Activated naive CD8-positive, alpha-beta T cell treated with anti-CD3 and anti-CD28 coated beads, Interleukin-2, amount 10 ng/mL, durations not matched to agents 7 days and 5 days (primary cell): ENCODE measurements around the gene ARHGEF28. TPM values are rescaled to one million over a fixed set of nuclear protein-coding genes. Genes with fewer than 3 reads are reported as not detected.

Experiments
- ATAC-seq: fragments of 150-1000 bp; cut with Tn5 transposase; one replicate; pipeline ENCODE4 v1.10.0; 2021; ENCODE audit warnings: low read depth, moderate library complexity
- POLR2A ChIA-PET: fragments of 350-600 bp; sonication (Branson Sonifier 250); formaldehyde crosslinking; loops from one replicate; lab custom pipeline; 2021; ENCODE audit warnings: antibody characterized with exemption; lab: Charles Lee
- DNase-seq: peaks from one replicate; pipeline ENCODE4 v3.0.0; 2021
- H3K27ac Mint-ChIP-seq: one replicate; pipeline ENCODE4 v1.8.0; 2022; ENCODE audit warnings: mild to moderate bottlenecking, mixed read lengths
- H3K27me3 Mint-ChIP-seq: one replicate; pipeline ENCODE4 v1.8.0; 2022; ENCODE audit warnings: mild to moderate bottlenecking, moderate library complexity, mixed read lengths
- H3K36me3 Mint-ChIP-seq: one replicate; pipeline ENCODE4 v1.8.0; 2021; ENCODE audit warnings: mild to moderate bottlenecking, mixed read lengths
- H3K4me1 Mint-ChIP-seq: one replicate; pipeline ENCODE4 v1.8.0; 2021; ENCODE audit warnings: mixed read lengths
- H3K4me3 Mint-ChIP-seq: one replicate; pipeline ENCODE4 v1.8.0; 2022; ENCODE audit warnings: mild to moderate bottlenecking, moderate library complexity, mixed read lengths
- H3K9me3 Mint-ChIP-seq: one replicate; pipeline ENCODE4 v1.8.0; 2021; ENCODE audit warnings: mixed read lengths
- total RNA-seq, 2 experiments: library from RNA; stranded (reverse); gene quantifications; one replicate each; pipeline ENCODE4 v1.2.3, GENCODE V29; 2021

Gene ARHGEF28
- total RNA-seq, 2 experiments from 2014 or later, result 0.14 TPM; not detected in 1

DNA sequence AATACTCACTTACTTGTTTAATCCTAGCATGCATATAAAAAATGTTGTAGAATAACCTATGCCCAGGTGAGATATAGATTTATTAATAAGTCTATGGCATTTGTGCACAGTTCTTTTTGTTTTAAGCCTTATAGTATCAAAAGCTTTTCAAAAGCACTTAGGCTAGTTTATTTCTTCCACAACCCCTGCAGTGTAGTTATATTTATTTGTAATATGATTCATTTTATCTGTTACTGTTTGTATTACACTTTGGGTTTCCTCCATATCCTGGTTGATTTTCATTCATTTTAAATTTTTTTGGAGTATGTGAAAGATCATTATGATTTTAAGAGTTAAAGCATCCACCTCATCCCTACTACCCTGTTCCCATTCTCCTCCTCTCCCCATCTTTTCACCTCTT is 18.8 kb upstream of the ARHGEF28 start:
- Mint-ChIP-seq H3K4me3 (no peak overlapping the region), H3K4me1 (no peaks in the 10 kb centered on the region), H3K36me3 (no peaks in the 10 kb centered on the region), H3K27ac (no peak overlapping the region), H3K27me3 (peaks cover 21% of the 10 kb centered on the region), H3K9me3 (peaks cover 2% of the 10 kb centered on the region)
- no peak for ATAC-seq
- POLR2A ChIA-PET, result no interaction called here
- DNase-seq, result no peak

GRCh38 chr5:73612799-73613198 is 13.2 kb upstream of the ARHGEF28 start:
- ATAC-seq (no peak), DNase-seq (no peak)
- Mint-ChIP-seq H3K27me3 (peaks cover 20% of the 10 kb centered on the region), H3K9me3 (no peaks in the 10 kb centered on the region), H3K4me3 (no peak overlapping the region), H3K27ac (no peak overlapping the region), H3K36me3 (no peaks in the 10 kb centered on the region), H3K4me1 (no peaks in the 10 kb centered on the region)
- POLR2A ChIA-PET, result no interaction called here

DNA sequence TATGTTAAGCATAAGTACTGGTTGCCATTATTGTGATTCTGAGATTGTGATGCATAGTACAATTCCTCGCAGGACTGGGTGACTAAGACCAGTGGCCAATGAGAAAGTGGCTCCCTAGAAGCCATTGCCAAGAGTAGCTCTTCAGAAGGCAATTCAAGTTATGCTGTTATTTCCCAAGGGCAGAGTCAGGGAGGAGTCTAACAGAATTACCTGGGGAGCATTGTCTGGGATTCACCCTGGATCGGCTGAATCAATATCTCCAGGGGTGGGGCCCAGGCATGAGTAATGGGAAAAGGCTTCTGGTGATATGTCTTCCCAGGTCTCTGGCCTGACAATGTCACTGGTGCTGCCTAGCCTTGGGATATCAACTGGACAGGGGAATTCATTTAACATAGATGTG is 10.9 kb upstream of the ARHGEF28 start:
- Mint-ChIP-seq H3K27me3 (peaks cover 21% of the 10 kb centered on the region), H3K9me3 (no peaks in the 10 kb centered on the region), H3K27ac (no peak overlapping the region), H3K4me1 (no peaks in the 10 kb centered on the region), H3K4me3 (no peak overlapping the region), H3K36me3 (no peaks in the 10 kb centered on the region)
- ATAC-seq, result no peak
- POLR2A ChIA-PET, result no interaction called here
- DNase-seq, result no peak

DNA sequence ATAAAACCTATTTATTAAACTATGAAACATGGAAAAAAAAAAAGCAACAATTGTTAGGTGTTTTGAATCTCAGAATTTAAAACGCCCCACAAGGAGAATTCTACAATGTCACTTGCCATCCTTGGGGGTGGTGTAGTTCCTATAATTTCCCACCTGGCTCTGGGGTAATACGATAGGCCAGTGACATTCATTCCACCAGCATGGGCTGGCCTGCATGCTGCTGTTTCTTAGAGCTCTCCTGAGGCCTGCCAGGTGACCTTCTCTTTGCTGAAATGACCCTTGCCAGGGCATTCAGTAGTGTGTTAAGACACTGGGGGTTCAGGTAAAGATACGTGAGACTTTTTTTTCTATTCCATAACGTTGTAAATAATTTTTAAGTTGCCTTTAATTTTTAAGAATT is 10.0 kb upstream of the ARHGEF28 start:
- H3K36me3 Mint-ChIP-seq, result no peaks in the 10 kb centered on the region

GRCh38 chr5:73617510-73618279 is 8.3 kb upstream of the ARHGEF28 start:
- H3K9me3 Mint-ChIP-seq, result no peaks in the 10 kb centered on the region
- H3K36me3 Mint-ChIP-seq, result no peaks in the 10 kb centered on the region
- H3K27me3 Mint-ChIP-seq, result peaks cover 35% of the 10 kb centered on the region
- POLR2A ChIA-PET, result no interaction called here
- DNase-seq (no peak), ATAC-seq (no peak)
- H3K4me3 Mint-ChIP-seq, result no peak overlapping the region
- H3K4me1 Mint-ChIP-seq, result no peaks in the 10 kb centered on the region
- no peak overlapping the region for H3K27ac Mint-ChIP-seq

More for the DNA sequence above, 10.0 kb upstream of the ARHGEF28 start:
- no peaks in the 10 kb centered on the region for H3K9me3 Mint-ChIP-seq
- H3K27ac Mint-ChIP-seq, result no peak overlapping the region
- H3K4me1 Mint-ChIP-seq, result no peaks in the 10 kb centered on the region
- POLR2A ChIA-PET, result no interaction called here
- H3K4me3 Mint-ChIP-seq, result no peak overlapping the region
- H3K27me3 Mint-ChIP-seq, result peaks cover 28% of the 10 kb centered on the region
- no peak for DNase-seq
- ATAC-seq, result no peak

GRCh38 chr5:73619606-73620333 is 6.2 kb upstream of the ARHGEF28 start:
- H3K36me3 Mint-ChIP-seq, result no peaks in the 10 kb centered on the region
- ATAC-seq (no peak), DNase-seq (no peak)
- no peak overlapping the region for H3K27ac Mint-ChIP-seq
- no peaks in the 10 kb centered on the region for H3K9me3 Mint-ChIP-seq
- no peaks in the 10 kb centered on the region for H3K4me1 Mint-ChIP-seq
- H3K4me3 Mint-ChIP-seq, result no peak overlapping the region
- POLR2A ChIA-PET, result no interaction called here
- H3K27me3 Mint-ChIP-seq, result peaks cover 44% of the 10 kb centered on the region

DNA sequence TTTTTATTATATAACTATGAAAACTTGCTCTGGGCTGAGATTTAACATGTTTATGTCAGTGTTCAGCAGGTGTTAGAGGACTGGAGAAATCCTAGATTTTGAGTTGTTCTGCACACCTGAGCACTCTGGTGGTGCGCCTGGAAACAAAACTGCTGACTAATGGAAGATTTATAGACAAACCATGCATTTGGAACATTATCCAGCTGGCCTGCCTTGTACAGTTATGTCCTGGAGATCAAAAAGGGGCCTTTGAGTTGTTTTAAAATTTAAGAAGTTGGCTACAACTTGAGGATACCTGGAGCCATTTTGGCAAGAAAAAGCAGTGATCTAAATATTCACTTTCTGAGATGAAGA is 5.7 kb upstream of the ARHGEF28 start:
- Mint-ChIP-seq H3K36me3 (no peaks in the 10 kb centered on the region), H3K27me3 (peaks cover 48% of the 10 kb centered on the region), H3K27ac (no peak overlapping the region), H3K4me3 (no peak overlapping the region), H3K9me3 (no peaks in the 10 kb centered on the region), H3K4me1 (peaks cover 1% of the 10 kb centered on the region)
- DNase-seq (no peak), ATAC-seq (no peak)
- POLR2A ChIA-PET, result no interaction called here

- POLR2A ChIA-PET, result no interaction called here
- Mint-ChIP-seq H3K4me3 (no peak overlapping the region), H3K4me1 (peaks cover 2% of the 10 kb centered on the region), H3K36me3 (no peaks in the 10 kb centered on the region), H3K27me3 (peaks cover 65% of the 10 kb centered on the region), H3K9me3 (no peaks in the 10 kb centered on the region), H3K27ac (no peak overlapping the region)
- ATAC-seq (no peak), DNase-seq (no peak)
These were observed 2.9 kb upstream of the ARHGEF28 start for GRCh38 chr5:73623060-73623459.

- Mint-ChIP-seq H3K4me3 (no peak overlapping the region), H3K9me3 (no peaks in the 10 kb centered on the region), H3K27me3 (peaks cover 73% of the 10 kb centered on the region), H3K36me3 (no peaks in the 10 kb centered on the region), H3K27ac (no peak overlapping the region), H3K4me1 (peaks cover 2% of the 10 kb centered on the region)
- no peak for ATAC-seq
- no peak for DNase-seq
- POLR2A ChIA-PET, result no interaction called here
These were observed 2.0 kb upstream of the ARHGEF28 start for GRCh38 chr5:73623901-73624404.

DNA sequence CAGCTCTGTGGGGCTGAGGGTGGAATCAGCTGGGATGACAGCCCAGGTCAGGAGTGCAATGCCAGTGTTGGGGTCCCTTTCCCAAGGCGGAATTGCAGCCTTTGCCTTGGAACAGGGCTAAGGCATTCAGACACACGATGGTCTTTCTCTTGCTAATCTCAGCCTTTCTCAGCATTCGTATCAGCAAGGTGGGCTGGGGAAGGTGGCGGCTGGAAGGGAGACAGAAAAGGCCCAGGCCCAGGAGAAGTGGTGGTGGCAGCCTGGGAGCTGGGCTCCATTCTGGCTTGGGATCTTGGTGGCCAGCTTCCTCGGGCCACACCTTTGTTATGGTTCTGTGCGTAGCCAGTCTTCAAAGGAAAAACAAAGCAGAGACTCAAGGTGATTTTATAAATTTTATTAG is 1.1 kb upstream of the ARHGEF28 start:
- DNase-seq (no peak), ATAC-seq (no peak)
- Mint-ChIP-seq H3K9me3 (no peaks in the 10 kb centered on the region), H3K36me3 (no peaks in the 10 kb centered on the region), H3K4me1 (peaks cover 2% of the 10 kb centered on the region), H3K27me3 (peaks cover 79% of the 10 kb centered on the region), H3K27ac (no peak overlapping the region), H3K4me3 (no peak overlapping the region)
- POLR2A ChIA-PET, result no interaction called here

DNA sequence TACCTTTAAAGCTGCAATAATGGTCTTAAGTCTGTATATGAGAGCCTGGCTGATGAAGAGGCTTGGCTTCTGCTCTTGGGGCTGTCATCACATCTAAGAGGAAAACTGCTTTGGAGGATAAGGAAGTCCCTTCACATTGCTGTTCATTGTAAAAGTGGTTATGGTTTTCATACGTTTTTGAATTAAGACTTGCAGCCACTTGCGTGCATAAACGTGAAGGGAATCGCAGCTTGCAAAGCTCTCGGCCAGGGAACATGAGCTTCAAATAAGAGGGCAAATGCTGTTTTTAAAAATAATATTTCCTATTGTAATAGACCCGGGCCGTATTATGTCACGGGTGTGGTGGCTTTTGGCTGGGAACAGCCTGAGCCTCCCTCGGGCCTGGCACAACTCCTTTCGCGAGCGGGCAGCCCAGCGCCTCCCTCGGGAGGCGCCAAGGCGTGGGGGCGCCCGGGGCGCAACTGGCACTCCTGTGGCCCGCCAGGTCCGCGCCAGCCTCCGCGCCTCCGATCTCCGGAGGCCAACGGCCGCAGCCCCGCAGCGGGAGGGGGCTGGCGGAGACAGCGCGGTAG is 538 bp upstream of the ARHGEF28 start:
- peaks cover 2% of the 10 kb centered on the region for H3K4me1 Mint-ChIP-seq
- DNase-seq (no peak), ATAC-seq (no peak)
- H3K36me3 Mint-ChIP-seq, result no peaks in the 10 kb centered on the region
- POLR2A ChIA-PET, result no interaction called here
- H3K9me3 Mint-ChIP-seq, result no peaks in the 10 kb centered on the region
- peaks cover 77% of the 10 kb centered on the region for H3K27me3 Mint-ChIP-seq
- peak overlapping the region; percentile 43 for H3K4me3 Mint-ChIP-seq
- H3K27ac Mint-ChIP-seq, result no peak overlapping the region

DNA sequence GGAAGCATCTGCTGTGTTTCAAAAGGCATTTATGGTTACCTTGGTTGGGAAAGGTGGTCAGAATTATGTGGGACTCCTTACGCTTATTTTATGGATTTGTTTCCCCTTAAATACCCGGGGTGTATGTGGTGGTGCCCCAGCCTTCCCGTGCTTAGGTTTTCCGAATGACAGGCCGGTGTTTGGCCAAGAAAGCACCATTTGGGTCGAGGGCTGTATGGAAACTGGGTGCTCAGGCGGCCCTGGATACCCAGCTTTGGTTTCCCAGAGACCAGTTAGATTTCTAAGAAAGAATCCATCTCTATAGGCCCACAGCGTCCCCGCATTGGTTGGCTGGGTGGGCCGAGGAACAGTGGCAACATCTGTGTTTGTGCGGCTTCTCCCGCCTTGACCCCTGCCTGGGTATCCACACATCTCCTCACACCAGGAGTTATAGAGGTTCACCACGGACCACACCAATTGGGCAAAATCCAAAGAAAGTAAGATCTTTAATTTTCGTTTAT is 868 bp downstream of the ARHGEF28 start:
- Mint-ChIP-seq H3K4me3 (no peak overlapping the region), H3K27me3 (peaks cover 73% of the 10 kb centered on the region), H3K27ac (no peak overlapping the region), H3K4me1 (peaks cover 2% of the 10 kb centered on the region), H3K36me3 (no peaks in the 10 kb centered on the region), H3K9me3 (no peaks in the 10 kb centered on the region)
- no peak for ATAC-seq
- DNase-seq, result no peak
- POLR2A ChIA-PET, result no interaction called here

DNA sequence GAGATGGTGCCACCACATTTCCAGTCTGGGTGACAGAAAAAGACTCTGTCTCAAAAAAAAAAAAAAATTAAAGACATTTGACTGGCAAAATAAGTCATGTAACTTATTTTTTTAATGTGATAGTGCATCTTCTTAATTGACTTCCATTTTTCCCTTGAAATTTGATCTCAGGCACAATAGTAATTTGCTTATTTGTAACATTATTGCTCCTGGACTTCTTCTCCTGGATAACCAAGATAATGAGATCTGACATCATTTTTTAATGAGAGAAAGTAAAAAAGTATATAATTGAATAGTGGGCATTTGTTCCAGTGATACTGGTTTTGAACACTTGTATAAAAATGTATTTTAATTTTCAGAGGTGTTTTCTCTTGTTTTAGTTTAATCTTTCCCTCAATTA is 3.5 kb downstream of the ARHGEF28 start:
- ATAC-seq (no peak), DNase-seq (no peak)
- Mint-ChIP-seq H3K9me3 (no peaks in the 10 kb centered on the region), H3K27me3 (peaks cover 63% of the 10 kb centered on the region), H3K27ac (no peak overlapping the region), H3K4me3 (no peak overlapping the region), H3K4me1 (peaks cover 2% of the 10 kb centered on the region), H3K36me3 (no peaks in the 10 kb centered on the region)
- POLR2A ChIA-PET, result no interaction called here
